HEK293T (cell line): ENCODE results near the gene INSC.

Experiments
- CTCF ChIA-PET: fragments of 350-600 bp; formaldehyde crosslinking; extraction: SDS; loops from one replicate; lab custom pipeline; 2021; ENCODE audit warnings: antibody characterized with exemption, inconsistent platforms; lab: Yijun Ruan, JAX
- POLR2A ChIA-PET: fragments of 350-600 bp; formaldehyde crosslinking; extraction: SDS; loops from one replicate; lab custom pipeline; 2020; ENCODE audit warnings: antibody characterized with exemption, inconsistent platforms; lab: Yijun Ruan, JAX
- DNase-seq: peaks from one replicate; pipeline ENCODE4 v3.0.0; 2012; ENCODE audit warnings: mixed read lengths; ENCODE audit errors: extremely low spot score
- ARNT ChIP-seq: fragments of 450-650 bp; IDR thresholded peaks from 2 replicates; pipeline ENCODE4 v1.6.1; 2017; ENCODE audit warnings: mild to moderate bottlenecking
- BHLHE40 ChIP-seq: fragments of 450-650 bp; IDR thresholded peaks from 2 replicates; pipeline ENCODE4 v1.6.1; 2016; ENCODE audit warnings: mild to moderate bottlenecking, moderate library complexity, borderline replicate concordance
- CTBP1 ChIP-seq: fragments of 450-650 bp; IDR thresholded peaks from 2 replicates; pipeline ENCODE4 v1.6.1; 2016; ENCODE audit warnings: borderline replicate concordance
- ELF4 ChIP-seq: fragments of 450-650 bp; IDR thresholded peaks from 2 replicates; pipeline ENCODE4 v1.6.1; 2017; ENCODE audit warnings: antibody characterized with exemption
- FOXA1 ChIP-seq: fragments of 450-650 bp; IDR thresholded peaks from 2 replicates; pipeline ENCODE4 v1.6.1; 2016; ENCODE audit warnings: mild to moderate bottlenecking
- FOXK2 ChIP-seq: fragments of 450-650 bp; IDR thresholded peaks from 2 replicates; pipeline ENCODE4 v1.6.1; 2016; ENCODE audit warnings: mild to moderate bottlenecking
- FOXM1 ChIP-seq: fragments of 450-650 bp; IDR thresholded peaks from 2 replicates; pipeline ENCODE4 v1.6.1; 2017; ENCODE audit warnings: mild to moderate bottlenecking, borderline replicate concordance
- HDGF ChIP-seq: fragments of 450-650 bp; IDR thresholded peaks from 2 replicates; pipeline ENCODE4 v1.6.1; 2017; ENCODE audit warnings: antibody characterized with exemption, borderline replicate concordance
- L3MBTL2 ChIP-seq: fragments of 450-650 bp; conservative IDR thresholded peaks from 2 replicates; pipeline ENCODE4 v1.6.1; 2016; ENCODE audit warnings: mild to moderate bottlenecking
- LEF1 ChIP-seq: fragments of 450-650 bp; IDR thresholded peaks from 2 replicates; pipeline ENCODE4 v1.6.1; 2017; ENCODE audit warnings: mild to moderate bottlenecking, borderline replicate concordance
- NFRKB ChIP-seq: fragments of 450-650 bp; IDR thresholded peaks from 2 replicates; pipeline ENCODE4 v1.6.1; 2016; ENCODE audit warnings: mild to moderate bottlenecking, moderate library complexity
- PKNOX1 ChIP-seq: fragments of 450-650 bp; IDR thresholded peaks from 2 replicates; pipeline ENCODE4 v1.6.1; 2016
- SP1 ChIP-seq: fragments of 450-650 bp; IDR thresholded peaks from 2 replicates; pipeline ENCODE4 v1.6.1; 2017
- SUZ12 ChIP-seq: fragments of 450-650 bp; IDR thresholded peaks from 2 replicates; pipeline ENCODE4 v1.6.1; 2016; ENCODE audit warnings: mild to moderate bottlenecking
- TARDBP ChIP-seq: fragments of 450-650 bp; IDR thresholded peaks from 2 replicates; pipeline ENCODE4 v1.6.1; 2016
- ZNF384 ChIP-seq: fragments of 450-650 bp; IDR thresholded peaks from 2 replicates; pipeline ENCODE4 v1.6.1; 2016

INSC gene

GRCh38 chr11:15223318-15223717 is 108.6 kb downstream of the INSC start:
- TF ChIP-seq FOXK2 (no peak), L3MBTL2 (no peak), ARNT (no peak), SP1 (no peak), CTBP1 (no peak), ELF4 (no peak), TARDBP (no peak), HDGF (no peak), PKNOX1 (no peak), LEF1 (no peak), NFRKB (no peak), SUZ12 (no peak), BHLHE40 (no peak)
- CTCF ChIA-PET: no interaction called here
- POLR2A ChIA-PET: no interaction called here
- DNase-seq: no peak

GRCh38 chr11:15224466-15224865 is 109.7 kb downstream of the INSC start:
- DNase-seq: no peak
- ChIA-PET POLR2A (interaction anchor here (0.5 kb wide), 1 partner anchor 557 kb away, joined by 4 read pairs; no protein-coding TSS in a partner anchor), CTCF (no interaction called here)
- TF ChIP-seq NFRKB (no peak), ZNF384 (no peak), PKNOX1 (no peak), TARDBP (no peak), HDGF (no peak), ARNT (no peak), FOXM1 (no peak), CTBP1 (no peak), LEF1 (no peak), FOXK2 (no peak), L3MBTL2 (no peak), SUZ12 (no peak), ELF4 (no peak), BHLHE40 (no peak), FOXA1 (no peak), SP1 (no peak)

GRCh38 chr11:15227011-15227410 is 112.3 kb downstream of the INSC start:
- no peak for DNase-seq
- CTCF ChIA-PET: no interaction called here
- POLR2A ChIA-PET: no interaction called here
- TF ChIP-seq NFRKB (no peak), SUZ12 (no peak), TARDBP (no peak), FOXA1 (no peak), ELF4 (no peak), SP1 (no peak), BHLHE40 (no peak), LEF1 (no peak), L3MBTL2 (no peak), PKNOX1 (no peak), CTBP1 (no peak), ARNT (no peak), HDGF (no peak), ZNF384 (no peak)

- ChIA-PET CTCF (no interaction called here), POLR2A (no interaction called here)
- no peak for TF ChIP-seq L3MBTL2
- DNase-seq: no peak
These were observed 113.7 kb downstream of the INSC start for GRCh38 chr11:15228331-15228849.

- no peak for DNase-seq
- POLR2A ChIA-PET: no interaction called here
These were observed 114.3 kb downstream of the INSC start for GRCh38 chr11:15229069-15229468.

More at GRCh38 chr11:15229069-15229468, 114.3 kb downstream of the INSC start:
- CTCF ChIA-PET: no interaction called here
- TF ChIP-seq FOXK2 (no peak), ELF4 (no peak), HDGF (no peak), CTBP1 (no peak), FOXA1 (no peak), SUZ12 (no peak), TARDBP (no peak), ARNT (no peak), PKNOX1 (no peak), FOXM1 (no peak), LEF1 (no peak), SP1 (no peak), L3MBTL2 (no peak), NFRKB (no peak), ZNF384 (no peak), BHLHE40 (no peak)
